WTC11 (cell line): ENCODE data around the gene PCDHB3. TPM values are rescaled to one million over a fixed set of nuclear protein-coding genes. Genes with fewer than 3 reads are reported as not detected.
"Not testable (repeated sequence)": the region's sequence is repeated elsewhere in the genome, so short reads cannot be mapped to it uniquely, and the experiment has no call there.

ENCODE experiments used
- ATAC-seq: fragments of 200-7000 bp; cut with Tn5 transposase; 2 replicates; pipeline ENCODE4 v1.10.0; 2021; ENCODE audit warnings: mild to moderate bottlenecking, moderate library complexity
- CTCF ChIA-PET: fragments of 300-600 bp; sonication (Branson Sonifier 250); formaldehyde crosslinking; loops from one replicate; lab custom pipeline; 2021; ENCODE audit warnings: antibody characterized with exemption; lab: Charles Lee
- POLR2A ChIA-PET: fragments of 350-600 bp; sonication (Branson Sonifier 250); formaldehyde crosslinking; loops from one replicate; lab custom pipeline; 2021; ENCODE audit warnings: antibody characterized with exemption; lab: Charles Lee
- DNase-seq: peaks from one replicate; pipeline ENCODE4 v3.0.0; 2021; ENCODE audit warnings: low spot score
- H3K27ac Mint-ChIP-seq: 2 replicates; pipeline ENCODE4 v1.8.0; 2021; ENCODE audit warnings: mixed read lengths
- H3K27me3 Mint-ChIP-seq: 2 replicates; pipeline ENCODE4 v1.8.0; 2021; ENCODE audit warnings: low read depth, mild to moderate bottlenecking, moderate library complexity, mixed read lengths
- H3K36me3 Mint-ChIP-seq: 2 replicates; pipeline ENCODE4 v1.8.0; 2021; ENCODE audit warnings: mixed read lengths
- H3K4me1 Mint-ChIP-seq: 2 replicates; pipeline ENCODE4 v1.8.0; 2022; ENCODE audit warnings: mixed read lengths
- H3K4me3 Mint-ChIP-seq: 2 replicates; pipeline ENCODE4 v1.8.0; 2021; ENCODE audit warnings: mild to moderate bottlenecking, moderate library complexity, mixed read lengths
- H3K9me3 Mint-ChIP-seq: 2 replicates; pipeline ENCODE4 v1.8.0; 2021; ENCODE audit warnings: mixed read lengths
- AFF4 ChIP-seq: sonication (generic); formaldehyde crosslinking; IDR thresholded peaks from 2 replicates; pipeline ENCODE4 v1.8.1; 2023; ENCODE audit warnings: mild to moderate bottlenecking, missing genetic modification reagents, borderline replicate concordance
- CTCF ChIP-seq: fragments of 200-600 bp; IDR thresholded peaks from 2 replicates; pipeline ENCODE4 v1.8.0; 2022; ENCODE audit warnings: antibody characterized with exemption
- E2F4 ChIP-seq: sonication (generic); formaldehyde crosslinking; IDR thresholded peaks from 2 replicates; pipeline ENCODE4 v1.8.1; 2022; ENCODE audit warnings: low read depth, mild to moderate bottlenecking, moderate library complexity, missing genetic modification reagents, borderline replicate concordance
- EMX1 ChIP-seq: fragments of 250-450 bp; sonication (Bioruptor Pico); IDR thresholded peaks from 2 replicates; pipeline ENCODE4 v1.8.0; 2021; ENCODE audit warnings: mild to moderate bottlenecking
- ESRRA ChIP-seq: sonication (generic); formaldehyde crosslinking; IDR thresholded peaks from 2 replicates; pipeline ENCODE4 v1.8.1; 2022; ENCODE audit warnings: mild to moderate bottlenecking, missing genetic modification reagents, borderline replicate concordance
- FOXP1 ChIP-seq: sonication (generic); formaldehyde crosslinking; IDR thresholded peaks from 2 replicates; pipeline ENCODE4 v1.8.0; 2022; ENCODE audit warnings: missing genetic modification reagents, mild to moderate bottlenecking, moderate library complexity, borderline replicate concordance
- FOXP4 ChIP-seq: sonication (generic); formaldehyde crosslinking; IDR thresholded peaks from 2 replicates; pipeline ENCODE4 v1.8.0; 2022; ENCODE audit warnings: mild to moderate bottlenecking, missing genetic modification reagents
- GRHL2 ChIP-seq: fragments of 250-450 bp; sonication (Bioruptor Pico); IDR thresholded peaks from 2 replicates; pipeline ENCODE4 v1.8.0; 2022; ENCODE audit warnings: mild to moderate bottlenecking, moderate library complexity; ENCODE audit not compliant: insufficient replicate concordance, severe bottlenecking
- IRF2 ChIP-seq: sonication (generic); formaldehyde crosslinking; IDR thresholded peaks from 2 replicates; pipeline ENCODE4 v1.8.0; 2022; ENCODE audit warnings: low read depth, missing genetic modification reagents, borderline replicate concordance
- JAZF1 ChIP-seq: fragments of 250-450 bp; sonication (Bioruptor Pico); IDR thresholded peaks from 2 replicates; pipeline ENCODE4 v1.9.0; 2021; ENCODE audit warnings: moderate library complexity, mild to moderate bottlenecking, inconsistent platforms
- JUN ChIP-seq: sonication (generic); formaldehyde crosslinking; IDR thresholded peaks from 2 replicates; pipeline ENCODE4 v1.8.0; 2023; ENCODE audit warnings: mild to moderate bottlenecking, missing genetic modification reagents
- MLX ChIP-seq: sonication (generic); formaldehyde crosslinking; IDR thresholded peaks from 2 replicates; pipeline ENCODE4 v1.8.1; 2023; ENCODE audit warnings: mild to moderate bottlenecking, missing genetic modification reagents, moderate library complexity
- NFYB ChIP-seq: sonication (generic); formaldehyde crosslinking; conservative IDR thresholded peaks from 2 replicates; pipeline ENCODE4 v1.8.0; 2022; ENCODE audit warnings: low read depth, missing genetic modification reagents
- PREB ChIP-seq: sonication (generic); formaldehyde crosslinking; IDR thresholded peaks from 2 replicates; pipeline ENCODE4 v1.8.1; 2022; ENCODE audit warnings: mild to moderate bottlenecking, missing genetic modification reagents, moderate library complexity, borderline replicate concordance
- RELA ChIP-seq: sonication (generic); formaldehyde crosslinking; IDR thresholded peaks from 2 replicates; pipeline ENCODE4 v1.8.1; 2022; ENCODE audit warnings: missing genetic modification reagents, mild to moderate bottlenecking, borderline replicate concordance
- SMAD3 ChIP-seq: sonication (generic); formaldehyde crosslinking; IDR thresholded peaks from 2 replicates; pipeline ENCODE4 v1.8.0; 2022; ENCODE audit warnings: missing genetic modification reagents, mild to moderate bottlenecking, borderline replicate concordance
- ZBTB21 ChIP-seq: sonication (generic); formaldehyde crosslinking; IDR thresholded peaks from 2 replicates; pipeline ENCODE4 v1.8.1; 2023; ENCODE audit warnings: mild to moderate bottlenecking, missing genetic modification reagents, borderline replicate concordance
- ZNF396 ChIP-seq: fragments of 250-450 bp; sonication (Bioruptor Pico); IDR thresholded peaks from 2 replicates; pipeline ENCODE4 v1.8.0; 2021; ENCODE audit warnings: mild to moderate bottlenecking, moderate library complexity, borderline replicate concordance
- total RNA-seq: library from RNA; stranded (reverse); gene quantifications from 3 replicates; pipeline ENCODE4 v1.2.3, GENCODE V29; 2021

The PCDHB3 gene
- total RNA-seq, 1 experiment from 2014 or later = 6.4 TPM

- CTCF ChIA-PET = interaction anchor here (0.7 to 2.4 kb wide), 44 partner anchors 9 to 469 kb away, joined by 3 to 27 read pairs (median 6); partner anchors contain the start of genes PCDHA1, PCDHA10, PCDHA11 and PCDHA2
- H3K27me3 Mint-ChIP-seq = no peaks in the 10 kb centered on the region
- TF ChIP-seq AFF4 = no peak
- TF ChIP-seq FOXP1 = no peak
- TF ChIP-seq GRHL2 (CRISPR knock-in tag) = no peak
- no peak for TF ChIP-seq ZNF396
- no peak for TF ChIP-seq JAZF1 (CRISPR knock-in tag)
- TF ChIP-seq FOXP4 = no peak
- no peak for TF ChIP-seq PREB (CRISPR knock-in tag)
- no peak for TF ChIP-seq RELA (CRISPR knock-in tag)
- TF ChIP-seq E2F4 (CRISPR knock-in tag) = no peak
- TF ChIP-seq JUN (CRISPR knock-in tag) = no peak
- no peak for TF ChIP-seq ESRRA (CRISPR knock-in tag)
- no peak for TF ChIP-seq ZBTB21
- no peak for TF ChIP-seq MLX (CRISPR knock-in tag)
- TF ChIP-seq NFYB (CRISPR knock-in tag) = no peak
- no peak for TF ChIP-seq CTCF
- no peak for TF ChIP-seq EMX1 (CRISPR knock-in tag)
- no peak for TF ChIP-seq SMAD3
- TF ChIP-seq IRF2 = no peak
- peaks cover 14% of the 10 kb centered on the region for H3K9me3 Mint-ChIP-seq
- peaks cover 20% of the 10 kb centered on the region for H3K36me3 Mint-ChIP-seq
- H3K4me3 Mint-ChIP-seq = peak overlapping the region; percentile 95
- H3K4me1 Mint-ChIP-seq = peaks cover 12% of the 10 kb centered on the region
- 0 out of 2 replicates have a peak, but pooled peaks have one; percentile 14 for ATAC-seq
- H3K27ac Mint-ChIP-seq = peak overlapping the region; percentile 97; the same call in 1 of the 2 replicates
- POLR2A ChIA-PET = interaction anchor here (1.0 to 1.1 kb wide), 2 partner anchors 225 to 466 kb away, joined by 3 read pairs; partner anchors contain the start of gene TAF7
- DNase-seq = no peak
These were observed 5.0 kb upstream of the PCDHB3 start for GRCh38 chr5:141095263-141095641.

- ATAC-seq, H3K27me3 Mint-ChIP-seq, DNase-seq, H3K27ac Mint-ChIP-seq, CTCF ChIA-PET, POLR2A ChIA-PET: not testable (repeated sequence)
- peaks cover 26% of the 10 kb centered on the region for H3K36me3 Mint-ChIP-seq
- peak overlapping the region; percentile 95 for H3K4me3 Mint-ChIP-seq
- peaks cover 14% of the 10 kb centered on the region for H3K9me3 Mint-ChIP-seq
- H3K4me1 Mint-ChIP-seq = peaks cover 16% of the 10 kb centered on the region
These were observed 4.1 kb upstream of the PCDHB3 start for GRCh38 chr5:141096181-141096580.

- CTCF ChIA-PET, DNase-seq, ATAC-seq, H3K27ac Mint-ChIP-seq, POLR2A ChIA-PET, H3K27me3 Mint-ChIP-seq: not testable (repeated sequence)
- H3K4me3 Mint-ChIP-seq = peak overlapping the region; percentile 4; the same call in 1 of the 2 replicates
- peaks cover 16% of the 10 kb centered on the region for H3K4me1 Mint-ChIP-seq
- H3K36me3 Mint-ChIP-seq = peaks cover 30% of the 10 kb centered on the region
- H3K9me3 Mint-ChIP-seq = peaks cover 14% of the 10 kb centered on the region
These were observed 3.7 kb upstream of the PCDHB3 start for GRCh38 chr5:141096586-141096985.
